GM18502 (cell line): Measurements from ENCODE around the gene ACVR1C.
"Not testable (repeated sequence)": the region's sequence is repeated elsewhere in the genome, so short reads cannot be mapped to it uniquely, and the experiment has no call there.

Experiments used
- ATAC-seq: cut with Tn5 transposase; IDR thresholded peaks from one replicate; pipeline ENCODE4 v1.9.1; 2021; ENCODE audit warnings: mild to moderate bottlenecking; ENCODE audit not compliant: unreplicated experiment, poor library complexity

ACVR1C gene

DNA sequence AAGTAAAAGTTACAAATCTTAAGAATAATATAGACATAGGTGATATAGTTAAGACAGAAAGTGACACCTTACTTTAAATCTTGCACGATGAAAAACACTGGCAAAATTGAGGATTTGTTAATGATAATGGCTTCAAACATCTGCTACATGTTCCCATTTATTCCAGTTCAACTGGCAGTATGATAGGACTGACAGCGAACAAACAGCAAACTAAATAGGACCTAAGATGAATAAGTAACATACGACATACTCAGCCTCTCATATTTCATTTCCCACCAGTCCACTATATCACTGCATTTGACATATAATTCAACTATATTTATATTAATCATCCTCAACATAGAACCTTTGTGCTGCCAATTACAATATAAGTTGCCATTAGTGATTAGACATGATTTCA lies 36.3 kb downstream of the ACVR1C start:
- no peak for ATAC-seq

DNA sequence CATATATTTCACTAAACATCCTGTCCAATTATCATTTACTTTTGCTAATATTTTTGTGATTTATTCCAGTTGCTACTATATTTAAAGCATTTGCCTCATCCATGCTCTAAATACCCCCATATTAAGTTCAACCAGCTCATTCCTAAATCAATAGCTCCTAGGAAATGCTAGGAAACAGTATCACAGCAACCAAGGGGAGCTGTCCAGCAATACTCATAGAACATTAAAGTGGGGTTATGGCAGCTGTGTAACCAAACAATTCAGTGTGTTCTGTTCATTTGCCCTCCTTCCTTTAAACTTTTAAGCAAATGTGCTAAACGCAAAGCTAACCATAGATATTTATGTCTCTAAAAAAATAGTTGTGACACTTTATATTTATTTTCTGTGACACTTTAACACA lies 41.1 kb downstream of the ACVR1C start:
- ATAC-seq, result no peak

DNA sequence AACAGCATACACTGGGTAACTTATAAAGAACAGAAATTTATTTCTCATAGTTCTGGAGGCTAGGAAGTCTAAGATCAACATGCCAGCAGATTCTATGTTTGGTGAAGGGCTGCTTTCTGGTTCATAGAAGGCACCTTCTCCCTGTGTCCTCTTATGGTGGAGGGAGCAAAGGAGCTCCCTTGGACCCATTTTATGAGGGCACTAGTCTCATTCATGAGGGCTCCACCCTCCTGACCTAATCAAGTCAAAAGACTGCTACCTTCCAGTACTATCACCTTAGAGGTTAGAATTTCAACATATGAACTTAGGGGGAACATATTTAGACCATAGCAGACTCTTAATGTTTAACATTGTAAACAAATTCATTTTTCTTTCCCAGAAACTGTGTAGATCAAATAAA lies 54.5 kb downstream of the ACVR1C start:
- no peak for ATAC-seq

DNA sequence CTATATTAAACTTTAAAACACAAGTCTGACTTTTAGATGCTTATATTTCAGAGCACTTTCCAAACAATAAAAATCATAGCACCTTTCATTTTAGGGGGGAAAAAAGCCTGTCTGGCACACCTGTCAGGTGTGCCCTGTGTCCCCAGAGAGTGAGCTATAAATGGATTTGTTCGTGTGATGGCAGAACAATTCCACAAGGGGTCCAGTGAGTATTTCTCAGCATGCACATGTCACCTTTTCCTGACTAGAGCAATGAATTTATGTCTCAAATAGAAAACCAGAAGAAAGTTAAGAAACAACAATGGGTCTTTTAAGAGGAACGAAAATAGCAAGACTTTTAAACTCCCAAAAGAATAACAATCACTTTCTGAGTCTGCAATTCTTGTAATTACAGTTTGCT lies 55.9 kb downstream of the ACVR1C start:
- ATAC-seq, result peak; percentile 62

DNA sequence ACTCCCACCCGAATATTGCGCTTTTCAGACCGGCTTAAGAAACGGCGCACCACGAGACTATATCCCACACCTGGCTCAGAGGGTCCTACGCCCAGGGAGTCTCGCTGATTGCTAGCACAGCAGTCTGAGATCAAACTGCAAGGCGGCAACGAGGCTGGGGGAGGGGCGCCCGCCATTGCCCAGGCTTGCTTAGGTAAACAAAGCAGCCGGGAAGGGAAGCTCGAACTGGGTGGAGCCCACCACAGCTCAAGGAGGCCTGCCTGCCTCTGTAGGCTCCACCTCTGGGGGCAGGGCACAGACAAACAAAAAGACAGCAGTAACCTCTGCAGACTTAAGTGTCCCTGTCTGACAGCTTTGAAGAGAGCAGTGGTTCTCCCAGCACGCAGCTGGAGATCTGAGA lies 62.0 kb downstream of the ACVR1C start:
- ATAC-seq, result not testable (repeated sequence)

DNA sequence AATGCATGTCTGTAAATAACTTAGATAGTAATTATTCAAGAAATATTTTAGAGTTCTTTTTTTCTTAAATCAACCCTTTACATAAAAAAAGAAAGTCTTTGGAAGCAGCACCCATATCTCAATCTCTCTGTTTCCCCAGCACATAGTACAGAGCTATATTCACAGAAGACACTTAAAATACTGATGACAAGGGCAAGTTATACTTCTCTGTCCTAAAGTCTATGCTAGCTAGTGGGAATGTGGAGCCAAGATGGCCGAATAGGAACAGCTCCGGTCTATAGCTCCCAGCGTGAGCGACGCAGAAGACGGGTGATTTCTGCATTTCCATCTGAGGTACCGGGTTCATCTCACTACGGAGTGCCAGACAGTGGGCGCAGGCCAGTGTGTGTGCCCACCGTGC lies 62.6 kb downstream of the ACVR1C start:
- not testable (repeated sequence) for ATAC-seq

DNA sequence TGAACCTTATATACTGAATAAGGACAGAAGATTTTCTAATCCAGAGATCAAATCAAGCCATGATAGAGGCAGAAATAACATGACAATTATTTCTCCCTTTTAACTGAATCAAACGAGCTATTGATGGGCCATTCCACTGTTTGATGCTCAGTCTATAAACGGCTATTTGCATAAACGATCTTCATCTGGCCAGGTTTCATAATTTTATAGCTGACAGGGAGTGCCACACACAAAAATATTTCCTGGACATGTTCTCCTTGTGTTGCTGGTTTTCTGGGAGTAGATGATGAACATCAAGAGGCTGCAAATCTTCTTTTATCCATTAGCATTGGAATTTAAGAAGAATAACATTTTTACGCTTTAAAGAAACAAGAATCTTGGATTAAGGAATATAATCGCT lies 63.1 kb downstream of the ACVR1C start:
- ATAC-seq, result no peak

DNA sequence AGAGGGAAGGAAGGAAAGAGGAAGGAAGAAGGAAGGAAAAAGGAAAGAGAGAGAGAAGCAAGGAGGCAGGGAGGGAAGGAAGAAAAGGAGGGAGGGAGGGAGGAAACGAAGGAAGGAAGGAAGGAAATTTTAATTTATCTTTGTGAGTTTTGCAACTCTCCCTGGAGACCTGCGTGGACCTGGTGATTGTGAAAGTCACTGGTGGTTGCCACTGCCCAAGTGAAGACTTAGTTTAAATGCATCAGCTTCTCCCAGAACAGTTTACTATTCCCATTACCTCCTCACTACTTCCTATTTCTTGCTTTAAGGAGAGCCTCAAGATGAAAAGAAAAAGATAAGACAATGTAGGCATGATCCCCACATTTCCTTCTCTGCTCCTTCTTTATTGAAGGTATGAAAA lies 68.8 kb downstream of the ACVR1C start:
- ATAC-seq, result no peak

DNA sequence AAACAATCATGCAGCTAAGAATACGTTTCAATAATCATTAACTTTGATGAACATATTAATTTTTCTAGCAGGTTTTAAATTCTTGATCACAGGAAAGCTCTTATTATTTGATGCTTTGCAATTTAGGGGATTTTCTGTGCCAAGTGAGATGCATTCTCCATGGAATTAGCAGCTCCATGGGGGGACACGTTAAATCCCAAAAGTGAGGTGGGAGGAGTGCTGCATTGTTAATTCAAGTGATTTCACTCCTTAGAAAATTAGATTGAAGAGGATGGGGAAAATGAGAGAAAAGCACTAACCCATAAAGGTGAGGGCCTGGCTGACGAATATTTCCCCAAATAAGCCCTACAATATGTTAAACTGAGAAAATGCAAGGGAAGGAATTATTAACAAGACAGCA lies 69.2 kb downstream of the ACVR1C start:
- no peak for ATAC-seq

DNA sequence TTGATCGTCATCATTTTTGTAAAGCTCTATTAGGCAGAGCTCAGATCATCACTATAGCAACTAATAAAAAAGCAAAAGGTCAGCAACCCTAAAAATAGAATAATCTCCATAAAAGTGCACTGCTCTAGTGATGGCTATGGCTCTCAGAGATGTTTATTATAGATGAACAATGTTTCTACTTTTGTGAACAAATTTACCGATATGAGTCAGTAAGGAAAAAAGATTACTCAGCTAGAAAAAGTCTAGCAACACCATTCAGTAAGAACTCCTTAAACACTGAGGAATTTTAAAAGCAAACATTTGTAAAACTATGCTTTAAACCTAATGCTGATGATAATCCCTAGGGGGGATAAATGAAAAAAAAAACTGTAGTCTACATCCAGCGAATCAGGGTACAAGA lies 69.6 kb downstream of the ACVR1C start:
- ATAC-seq, result no peak

DNA sequence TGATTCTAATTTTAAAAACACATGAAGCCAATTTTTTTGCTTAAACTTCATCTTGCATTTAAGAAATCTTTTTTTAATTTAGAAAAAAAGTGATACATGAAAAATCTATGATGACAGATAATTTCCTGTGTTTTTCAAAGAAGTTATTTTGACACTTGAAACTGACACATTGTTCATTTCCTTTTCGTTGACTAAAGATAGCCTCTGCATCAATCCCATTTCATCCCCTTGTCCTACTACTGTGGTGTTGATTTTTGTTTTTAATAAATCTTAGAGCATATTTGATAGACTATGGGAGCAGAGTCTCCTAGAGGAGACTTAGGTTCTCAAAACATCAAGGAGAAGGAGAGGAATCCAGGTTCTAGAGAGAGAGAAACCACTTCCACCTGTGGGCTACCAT lies 70.9 kb downstream of the ACVR1C start:
- ATAC-seq, result no peak

DNA sequence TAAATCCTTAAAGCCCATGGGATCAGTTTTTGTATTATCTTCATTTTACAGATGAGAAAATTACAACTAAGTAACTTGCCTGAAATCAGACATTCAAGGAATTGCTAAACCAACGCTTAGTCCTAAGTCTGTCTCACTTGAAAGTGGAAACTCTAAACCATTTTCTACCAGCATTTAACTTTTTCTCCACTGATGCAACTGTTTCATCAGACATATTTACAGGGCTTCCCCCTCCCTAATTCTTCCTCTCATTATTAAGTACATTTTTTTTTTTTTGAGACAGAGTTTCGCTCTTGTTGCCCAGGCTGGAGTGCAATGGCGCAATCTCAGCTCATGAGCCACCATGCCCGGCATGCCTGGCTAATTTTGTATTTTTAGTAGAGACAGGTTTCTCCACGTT lies 88.6 kb downstream of the ACVR1C start:
- ATAC-seq, result no peak

DNA sequence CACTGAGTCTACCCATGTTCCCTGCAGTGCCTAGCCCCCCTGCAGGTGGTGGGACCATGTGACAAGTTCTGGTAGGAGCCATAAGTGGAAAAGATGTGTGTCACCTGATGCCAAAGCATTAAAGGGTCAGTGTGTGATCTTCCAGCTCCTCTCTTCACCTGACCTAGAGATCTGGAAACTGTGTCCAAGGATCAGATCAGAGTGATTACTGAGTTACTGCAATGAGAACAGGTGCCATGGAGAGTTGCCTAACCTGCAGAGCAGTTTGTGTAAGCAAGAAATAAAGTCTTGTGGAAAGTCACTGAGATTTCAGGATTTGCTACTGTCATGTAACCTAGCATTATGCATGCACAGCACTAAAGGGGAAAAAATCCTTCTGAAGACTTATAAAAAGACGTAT lies 90.6 kb downstream of the ACVR1C start:
- ATAC-seq, result no peak

DNA sequence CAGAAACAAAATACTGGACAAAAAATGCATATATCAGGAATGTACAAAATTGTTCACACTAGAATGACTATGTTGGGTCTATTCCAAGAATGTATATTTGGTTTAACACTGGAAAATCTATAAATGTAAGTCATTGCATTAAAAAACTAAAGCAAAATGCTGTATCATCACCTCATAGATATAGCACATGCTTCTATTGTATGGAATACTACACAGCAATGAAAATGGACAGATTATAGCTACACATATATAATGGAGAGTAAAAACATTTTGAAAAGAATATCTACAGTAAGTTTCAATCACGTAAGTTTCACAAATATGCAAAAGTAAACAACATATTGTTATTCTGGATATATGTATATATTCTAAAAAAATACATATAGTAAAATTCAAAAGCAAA lies 91.8 kb downstream of the ACVR1C start:
- ATAC-seq, result no peak

DNA sequence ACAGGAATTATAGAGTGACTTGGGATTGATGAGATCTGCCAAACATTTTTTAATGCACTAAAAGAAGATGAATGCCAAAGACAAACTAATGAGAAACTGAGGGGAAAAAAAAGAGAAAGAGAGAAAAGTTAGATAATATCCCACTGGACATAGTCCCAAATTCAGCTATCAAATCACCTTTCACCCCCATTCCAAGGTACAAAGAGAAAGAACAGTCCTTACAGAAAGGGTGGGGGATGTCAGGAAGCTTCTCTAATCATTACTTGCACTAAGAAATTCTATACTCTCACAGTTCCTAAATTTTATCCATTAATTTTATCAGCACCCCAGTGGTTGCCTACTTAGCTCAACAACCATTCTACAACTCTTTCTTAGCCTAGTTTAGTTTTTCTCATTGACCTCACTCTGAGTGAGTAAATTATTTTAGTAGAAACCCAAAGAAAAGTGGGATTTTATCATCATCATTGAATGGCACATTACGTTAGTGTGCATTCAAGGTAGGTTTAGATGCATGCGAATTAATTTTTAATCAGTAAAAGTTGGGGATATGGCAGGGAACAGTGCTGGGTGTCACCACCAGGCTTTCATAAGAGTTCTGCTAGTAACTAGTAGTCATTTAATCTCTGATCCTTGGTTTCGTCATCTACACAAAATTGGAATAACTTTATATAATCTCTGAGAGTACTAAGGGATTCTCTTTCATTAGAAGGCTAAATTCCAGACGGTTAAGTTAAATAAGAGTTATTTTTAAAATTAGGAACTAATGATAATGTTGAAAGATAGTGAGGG lies 99.5 kb downstream of the ACVR1C start:
- no peak for ATAC-seq

DNA sequence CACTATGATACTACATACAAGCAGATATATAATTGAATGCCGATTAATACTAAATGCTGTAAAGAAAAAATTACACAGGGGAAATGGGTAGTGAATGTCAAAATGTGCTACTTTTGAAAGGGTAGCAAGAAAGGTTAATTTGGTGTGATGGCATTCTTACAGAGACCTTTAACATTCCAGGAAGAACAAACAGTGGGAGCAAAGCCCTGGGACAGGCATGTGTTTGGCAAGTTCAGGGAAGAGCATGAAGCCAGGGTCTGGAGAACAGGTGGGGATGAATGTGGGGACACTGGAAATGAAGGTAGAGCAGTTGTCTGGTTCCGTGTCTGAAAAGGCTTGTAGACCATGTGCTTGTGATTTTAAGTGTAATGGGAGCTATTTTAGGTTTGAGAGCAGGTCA lies 102.6 kb downstream of the ACVR1C start:
- ATAC-seq, result no peak

DNA sequence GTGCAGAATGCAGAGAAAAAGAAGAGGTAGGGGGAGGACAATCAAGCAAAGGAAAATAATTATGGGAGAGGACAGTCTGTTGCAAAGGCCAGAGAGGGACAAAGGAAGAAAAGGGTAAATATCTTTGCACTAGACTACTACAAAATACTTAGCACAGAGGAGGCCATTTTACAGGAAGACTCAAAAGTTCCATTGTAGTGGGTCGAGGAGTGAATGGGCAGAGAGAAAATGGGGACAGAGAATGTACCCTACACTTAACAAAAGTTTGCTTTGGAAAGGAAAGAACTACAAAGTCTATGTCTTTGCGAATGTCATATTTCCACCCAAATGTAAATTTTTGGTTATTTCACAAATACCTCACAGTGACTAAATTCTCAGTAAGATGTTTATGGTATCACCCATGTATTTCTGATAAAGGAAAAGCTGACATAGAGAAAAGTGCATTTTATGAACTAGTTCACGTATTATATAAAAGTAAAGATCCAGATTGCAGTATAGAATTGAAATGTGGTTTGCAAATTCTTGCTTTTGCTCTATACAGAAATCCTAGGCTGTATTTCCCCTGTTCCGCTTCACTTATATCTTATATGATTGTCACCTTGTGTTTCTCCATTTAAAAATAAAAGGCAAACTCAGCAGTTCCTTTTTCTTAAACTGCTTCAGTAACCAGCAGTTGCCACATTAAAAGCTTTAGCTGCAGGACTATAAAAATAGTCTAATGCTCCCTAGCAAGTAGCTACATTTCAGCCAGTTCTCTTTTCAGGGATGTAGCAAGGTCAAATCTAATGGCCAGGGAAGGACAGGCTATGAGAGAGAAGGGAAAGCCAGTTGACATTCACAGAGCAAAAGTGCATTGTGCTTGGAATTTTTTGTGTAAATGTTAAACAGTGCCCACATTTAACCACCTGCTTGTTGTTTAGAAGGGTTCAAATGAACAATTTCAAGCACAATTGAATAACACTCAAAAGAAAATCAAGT lies 105.1 kb downstream of the ACVR1C start:
- no peak for ATAC-seq

DNA sequence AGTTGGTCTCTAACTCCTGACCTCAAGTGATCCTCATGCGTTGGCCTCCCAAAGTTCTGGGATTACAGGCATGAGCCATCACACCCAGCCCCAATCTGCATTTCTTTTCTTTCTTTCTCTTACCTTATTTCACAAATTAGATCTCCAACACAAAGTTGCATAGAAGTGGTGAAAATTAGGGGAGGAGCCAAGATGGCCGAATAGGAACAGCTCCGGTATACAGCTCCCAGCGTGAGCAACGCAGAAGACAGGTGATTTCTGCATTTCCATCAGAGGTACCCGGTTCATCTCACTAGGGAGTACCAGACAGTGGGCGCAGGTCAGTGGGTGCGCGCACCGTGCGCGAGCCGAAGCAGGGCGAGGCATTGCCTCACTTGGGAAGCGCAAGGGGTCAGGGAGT lies 113.7 kb downstream of the ACVR1C start:
- not testable (repeated sequence) for ATAC-seq

DNA sequence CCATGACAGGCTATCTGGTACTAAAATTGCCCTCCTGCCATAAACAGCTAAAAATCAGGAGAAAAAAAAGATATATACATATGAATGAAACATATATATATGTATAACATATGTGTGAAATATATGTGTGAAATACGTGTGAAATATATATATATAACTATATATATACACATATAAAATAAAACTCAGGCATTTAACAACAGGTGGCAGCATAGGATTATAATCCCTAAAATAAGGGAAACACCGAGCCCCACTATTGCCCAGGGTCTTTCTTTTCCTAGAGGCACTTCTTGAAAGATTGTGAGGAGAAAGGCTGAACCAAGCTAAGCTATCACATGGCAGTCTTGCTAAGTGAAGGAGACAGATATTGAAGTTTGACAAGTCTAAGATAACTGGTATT lies 118.9 kb downstream of the ACVR1C start:
- no peak for ATAC-seq

DNA sequence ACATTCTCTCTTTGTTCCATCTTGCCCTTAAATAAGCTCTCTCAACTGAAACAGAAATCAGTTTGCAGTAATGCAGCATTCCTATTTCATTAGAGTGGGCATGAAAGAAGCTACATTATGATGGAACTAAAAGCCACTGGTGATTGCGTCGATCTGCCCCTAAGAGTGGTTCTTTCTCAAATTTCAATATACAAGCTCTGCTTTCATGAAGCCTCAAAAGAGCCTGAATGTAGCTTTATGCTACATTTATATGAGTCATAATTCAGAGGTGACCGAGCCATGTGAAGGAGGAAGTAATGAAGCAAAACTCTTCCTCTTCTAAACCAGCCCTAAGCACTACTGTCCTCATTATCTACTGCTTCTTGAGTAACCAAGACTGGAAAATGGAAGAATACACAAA lies 120.0 kb downstream of the ACVR1C start:
- ATAC-seq, result no peak

DNA sequence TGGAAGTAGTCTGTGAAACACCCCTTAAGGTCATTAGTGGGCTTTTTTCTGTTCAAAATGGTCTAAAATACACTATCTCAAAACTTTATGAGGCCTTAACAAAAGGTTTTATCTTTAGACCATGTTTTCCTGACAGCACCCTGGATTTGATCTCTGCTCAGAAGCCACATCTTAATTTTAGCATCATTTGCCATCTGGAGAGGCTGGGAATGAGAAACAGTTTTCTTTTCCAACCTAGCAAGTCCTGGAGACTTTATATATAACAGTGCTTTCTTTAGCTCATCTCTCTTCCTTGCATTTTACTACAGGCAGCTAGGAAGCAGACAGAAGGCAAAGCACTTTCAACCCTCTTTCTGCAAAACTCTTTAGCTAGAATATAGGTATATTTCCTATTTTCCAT lies 122.1 kb downstream of the ACVR1C start:
- no peak for ATAC-seq
